RCC 7860 (cell line): ENCODE results near the gene ROBO1.

Experiments
- DNase-seq: peaks from one replicate; pipeline ENCODE4 v3.0.0-alpha.2; 2015; ENCODE audit warnings: low spot score
- FAIRE-seq: peaks from 2 replicates; lab custom pipeline; 2012; peaks lifted over from hg19 to GRCh38; lab: Jason Lieb, UNC

Gene ROBO1

GRCh38 chr3:78863306-78864203, 904.2 kb downstream of the ROBO1 start:
- no peak for FAIRE-seq
- no peak for DNase-seq

- DNase-seq (no peak), FAIRE-seq (no peak)
These were observed 906.6 kb downstream of the ROBO1 start for GRCh38 chr3:78861156-78861555.

GRCh38 chr3:78860567-78860966, 907.2 kb downstream of the ROBO1 start:
- DNase-seq (no peak), FAIRE-seq (no peak)

GRCh38 chr3:78858910-78859309, 908.9 kb downstream of the ROBO1 start:
- DNase-seq (no peak), FAIRE-seq (no peak)

- no peak for FAIRE-seq
- no peak for DNase-seq
These were observed 909.6 kb downstream of the ROBO1 start for GRCh38 chr3:78858174-78858573.

GRCh38 chr3:78857494-78858111, 910.2 kb downstream of the ROBO1 start:
- DNase-seq (no peak), FAIRE-seq (no peak)

- FAIRE-seq = no peak
These were observed 911.6 kb downstream of the ROBO1 start for GRCh38 chr3:78856164-78856563.

GRCh38 chr3:78855190-78855589, 912.6 kb downstream of the ROBO1 start:
- FAIRE-seq = no peak
- no peak for DNase-seq

More at GRCh38 chr3:78856164-78856563, 911.6 kb downstream of the ROBO1 start:
- DNase-seq = no peak

GRCh38 chr3:78848392-78849288, 919.2 kb downstream of the ROBO1 start:
- no peak for FAIRE-seq

GRCh38 chr3:78847603-78848002, 920.2 kb downstream of the ROBO1 start:
- FAIRE-seq = no peak
- DNase-seq = no peak

More at GRCh38 chr3:78848392-78849288, 919.2 kb downstream of the ROBO1 start:
- DNase-seq = no peak

- DNase-seq (no peak), FAIRE-seq (no peak)
These were observed 920.6 kb downstream of the ROBO1 start for GRCh38 chr3:78847203-78847602.

GRCh38 chr3:78846718-78847117, 921.1 kb downstream of the ROBO1 start:
- FAIRE-seq = no peak

GRCh38 chr3:78845605-78846004, 922.2 kb downstream of the ROBO1 start:
- FAIRE-seq (no peak), DNase-seq (no peak)

More at GRCh38 chr3:78846718-78847117, 921.1 kb downstream of the ROBO1 start:
- no peak for DNase-seq

- FAIRE-seq (no peak), DNase-seq (no peak)
These were observed 923.5 kb downstream of the ROBO1 start for GRCh38 chr3:78844307-78844706.

- DNase-seq = no peak
- FAIRE-seq = no peak
These were observed 928.1 kb downstream of the ROBO1 start for GRCh38 chr3:78839693-78840092.

- DNase-seq (no peak), FAIRE-seq (no peak)
These were observed 929.4 kb downstream of the ROBO1 start for GRCh38 chr3:78838362-78838761.

- no peak for DNase-seq
- FAIRE-seq = no peak
These were observed 932.9 kb downstream of the ROBO1 start for GRCh38 chr3:78834910-78835309.

- DNase-seq = no peak
- FAIRE-seq = no peak
These were observed 935.0 kb downstream of the ROBO1 start for GRCh38 chr3:78832785-78833204.

GRCh38 chr3:78831446-78831972, 936.3 kb downstream of the ROBO1 start:
- FAIRE-seq = no peak
- DNase-seq = no peak

GRCh38 chr3:78830470-78830869, 937.3 kb downstream of the ROBO1 start:
- no peak for FAIRE-seq
- no peak for DNase-seq

GRCh38 chr3:78827618-78828017, 940.2 kb downstream of the ROBO1 start:
- no peak for FAIRE-seq

More at GRCh38 chr3:78827618-78828017, 940.2 kb downstream of the ROBO1 start:
- no peak for DNase-seq
